GM12801 (cell line): ENCODE data around the gene PLCE1.

Experiments used
- TF ChIP-seq, protein P1 (sequence below): IDR thresholded peaks from one replicate; pipeline ENCODE4 v1.5.1; 2011; ENCODE audit warnings: control low read depth; ENCODE audit not compliant: insufficient read length; ENCODE audit errors: extremely low read depth

Gene PLCE1

DNA sequence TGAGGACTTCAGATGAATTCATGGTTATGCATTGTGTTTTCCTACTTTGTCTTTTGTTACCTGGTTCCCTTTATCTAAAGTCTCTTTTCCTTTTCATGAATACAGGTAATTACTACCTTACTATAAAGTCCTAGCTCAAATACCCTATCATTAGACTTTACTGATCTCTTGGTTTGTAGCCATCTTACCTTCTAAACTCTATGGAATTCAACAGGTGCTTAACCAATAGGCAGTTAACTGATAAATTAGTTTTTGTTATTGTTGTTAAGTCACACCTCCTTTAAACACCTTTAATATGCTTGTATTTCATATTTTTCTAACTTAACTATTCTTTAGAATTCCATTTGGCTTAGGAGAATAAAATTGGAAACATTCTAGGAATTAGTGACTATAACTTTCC lies 30.7 kb downstream of the PLCE1 start:
- TF ChIP-seq, protein P1, sequence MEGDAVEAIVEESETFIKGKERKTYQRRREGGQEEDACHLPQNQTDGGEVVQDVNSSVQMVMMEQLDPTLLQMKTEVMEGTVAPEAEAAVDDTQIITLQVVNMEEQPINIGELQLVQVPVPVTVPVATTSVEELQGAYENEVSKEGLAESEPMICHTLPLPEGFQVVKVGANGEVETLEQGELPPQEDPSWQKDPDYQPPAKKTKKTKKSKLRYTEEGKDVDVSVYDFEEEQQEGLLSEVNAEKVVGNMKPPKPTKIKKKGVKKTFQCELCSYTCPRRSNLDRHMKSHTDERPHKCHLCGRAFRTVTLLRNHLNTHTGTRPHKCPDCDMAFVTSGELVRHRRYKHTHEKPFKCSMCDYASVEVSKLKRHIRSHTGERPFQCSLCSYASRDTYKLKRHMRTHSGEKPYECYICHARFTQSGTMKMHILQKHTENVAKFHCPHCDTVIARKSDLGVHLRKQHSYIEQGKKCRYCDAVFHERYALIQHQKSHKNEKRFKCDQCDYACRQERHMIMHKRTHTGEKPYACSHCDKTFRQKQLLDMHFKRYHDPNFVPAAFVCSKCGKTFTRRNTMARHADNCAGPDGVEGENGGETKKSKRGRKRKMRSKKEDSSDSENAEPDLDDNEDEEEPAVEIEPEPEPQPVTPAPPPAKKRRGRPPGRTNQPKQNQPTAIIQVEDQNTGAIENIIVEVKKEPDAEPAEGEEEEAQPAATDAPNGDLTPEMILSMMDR, result no peak

GRCh38 chr10:94025806-94026205 lies 32.1 kb downstream of the PLCE1 start:
- TF ChIP-seq, protein P1, result no peak

DNA sequence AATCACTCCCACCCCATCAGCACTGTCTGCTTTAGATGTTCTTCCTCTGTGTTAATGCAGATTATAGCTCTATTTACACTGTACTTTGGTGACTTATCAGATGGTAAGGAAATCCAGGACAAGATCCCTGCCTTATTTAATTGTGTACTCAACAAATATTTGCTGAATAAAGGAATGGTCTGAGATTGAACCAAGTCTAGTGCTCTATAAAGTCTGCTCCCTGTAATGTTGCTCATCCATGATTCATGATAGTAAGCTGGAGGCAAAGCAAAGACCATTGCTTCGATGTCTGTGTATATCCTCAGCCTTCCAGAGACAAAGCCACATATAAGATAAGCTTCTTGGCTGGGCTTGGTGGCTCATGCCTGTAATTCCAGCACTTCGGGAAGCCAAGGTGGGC lies 33.5 kb downstream of the PLCE1 start:
- TF ChIP-seq, protein P1, result no peak

- TF ChIP-seq, protein P1, result no peak
Measured at GRCh38 chr10:94029955-94030354, 36.2 kb downstream of the PLCE1 start.

DNA sequence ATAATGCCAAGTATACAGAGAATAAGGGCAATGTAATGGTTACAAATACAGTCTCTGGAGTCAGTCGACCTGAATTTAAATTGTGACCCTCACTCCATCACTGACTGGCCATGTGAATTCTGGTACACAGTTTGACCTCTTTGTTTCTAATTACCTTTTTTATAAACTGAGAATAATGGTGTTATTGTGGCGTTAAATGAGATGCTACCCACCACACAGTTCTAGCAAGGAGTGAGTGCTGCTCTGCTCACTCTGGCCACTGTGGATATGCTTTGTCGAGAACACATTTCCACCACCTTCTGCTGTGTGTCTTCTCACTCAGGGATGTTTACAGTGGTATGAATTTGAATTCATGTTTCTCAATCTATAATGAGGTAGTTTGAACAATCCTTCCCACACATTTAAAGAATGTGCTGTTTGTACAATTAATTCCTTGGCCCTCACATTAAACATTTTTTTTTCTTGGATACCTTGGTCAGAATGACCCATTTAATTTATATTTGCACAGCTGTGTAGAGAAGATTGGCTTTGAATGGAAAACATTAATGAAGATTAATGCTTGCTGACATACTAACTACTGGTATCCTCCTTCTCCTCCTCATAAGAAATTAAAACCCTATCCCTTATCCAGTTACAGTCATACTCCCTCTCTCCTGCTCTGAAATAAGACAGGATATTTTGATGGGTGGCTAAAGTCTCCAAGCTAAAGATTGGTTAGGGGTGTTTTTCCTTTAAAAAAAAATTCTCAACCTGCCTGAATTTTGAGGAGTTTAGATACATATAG lies 42.4 kb downstream of the PLCE1 start:
- TF ChIP-seq, protein P1, result no peak

DNA sequence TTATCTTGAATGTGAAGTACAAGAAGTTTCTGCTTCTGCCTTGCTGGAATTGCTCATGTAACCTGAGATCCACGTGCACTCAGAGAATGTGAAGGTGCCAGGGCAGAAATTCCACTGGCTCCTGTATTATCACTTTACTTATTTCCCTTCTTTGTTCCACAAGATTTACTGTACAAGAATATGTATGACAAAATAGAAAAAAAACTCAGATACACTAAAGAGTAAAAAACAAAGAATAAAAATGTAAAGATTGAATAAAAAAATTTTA lies 43.0 kb downstream of the PLCE1 start:
- TF ChIP-seq, protein P1, result no peak

DNA sequence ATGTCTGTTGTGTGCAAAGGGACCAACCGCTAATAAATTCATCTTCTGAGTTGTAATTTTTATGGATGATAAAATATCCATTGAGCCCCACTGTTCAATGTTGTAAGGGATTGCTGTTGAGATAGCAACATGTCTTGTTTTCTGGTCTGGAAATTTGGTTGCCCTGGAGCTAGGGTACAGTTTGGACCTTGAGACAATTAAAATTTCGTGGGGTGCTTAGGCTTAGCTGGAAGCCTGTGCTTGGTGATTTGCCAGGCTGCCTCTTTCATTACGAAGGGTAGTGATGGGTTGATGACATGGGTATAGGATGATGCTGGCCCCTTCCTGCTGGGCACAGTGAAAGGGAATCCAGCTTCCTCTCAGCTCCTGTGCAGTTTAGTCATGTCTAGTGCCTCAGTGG lies 43.6 kb downstream of the PLCE1 start:
- TF ChIP-seq, protein P1, result no peak

- TF ChIP-seq, protein P1, result no peak
Measured at GRCh38 chr10:94038024-94038423, 44.3 kb downstream of the PLCE1 start.
